GM12872 (cell line): Measurements from ENCODE around the gene PLPPR2.

ENCODE experiments used
- CTCF ChIP-seq: IDR thresholded peaks from 3 replicates; pipeline ENCODE4 v1.5.1; 2011; ENCODE audit warnings: low read depth, mild to moderate bottlenecking, low read length, moderate library complexity; ENCODE audit not compliant: insufficient read depth

Gene PLPPR2

GRCh38 chr19:11338121-11338520 lies 17.1 kb upstream of the PLPPR2 start:
- no peak for TF ChIP-seq CTCF

GRCh38 chr19:11338569-11339253 lies 16.5 kb upstream of the PLPPR2 start:
- no peak for TF ChIP-seq CTCF

- TF ChIP-seq CTCF, result no peak
Measured at GRCh38 chr19:11339254-11340098, 15.8 kb upstream of the PLPPR2 start, which contains the start of gene RAB3D. RAB3D (minus strand) TSS chr19:11339657; CDS start chr19:11337399, 2,258 bp downstream.

GRCh38 chr19:11342429-11342828 lies 12.8 kb upstream of the PLPPR2 start:
- no peak for TF ChIP-seq CTCF

GRCh38 chr19:11345122-11345803 lies 10.0 kb upstream of the PLPPR2 start:
- no peak for TF ChIP-seq CTCF

- TF ChIP-seq CTCF, result 0 out of 3 replicates have a peak, but pooled peaks have one; percentile 22
Measured at GRCh38 chr19:11346104-11346940, 8.9 kb upstream of the PLPPR2 start, which contains the start of the genes CCDC159 and TMEM205. CCDC159 (plus strand) TSS chr19:11346519; CDS start chr19:11346607, 88 bp downstream. TMEM205 (minus strand) TSS chr19:11346268; CDS start chr19:11345619, 649 bp downstream.
